Measurements from ENCODE around the gene IPO5. TPM values are rescaled to one million over a fixed set of nuclear protein-coding genes. Genes with fewer than 3 reads are reported as not detected.
"Not testable (repeated sequence)": the region's sequence is repeated elsewhere in the genome, so short reads cannot be mapped to it uniquely, and the experiment has no call there.

Gene IPO5
- total and polyA plus RNA-seq, 2 of the 8 experiments (the other 6 are each of a cell fraction or from before 2014, with no cell fraction given), result 143 to 410 TPM

- H3K18ac ChIP-seq (ENCODE audit: extremely low read depth, low read length); H2BK12ac ChIP-seq (ENCODE audit: low read depth, low read length); H2BK20ac ChIP-seq (ENCODE audit: low read length); H3K23ac ChIP-seq (ENCODE audit: insufficient read length); H4K20me1 ChIP-seq (replicated peaks in 1 of 2; ENCODE audit: control insufficient read depth in 1 of 2, insufficient read depth in 2 of 2, low read length in 2 of 2); H3K79me2 ChIP-seq (ENCODE audit: control insufficient read depth in 1 of 2, insufficient read depth in 2 of 2, low read length in 2 of 2); H3K4me2 ChIP-seq (ENCODE audit: insufficient read depth in 1 of 2, low read depth in 2 of 2, low read length in 2 of 2); H3K4me1 ChIP-seq (replicated peaks in 1 of 4; ENCODE audit: control insufficient read depth in 3 of 4, insufficient read depth in 4 of 4, low read length in 3 of 4); H2BK15ac ChIP-seq (ENCODE audit: low read length); H2AK5ac ChIP-seq (ENCODE audit: low read depth, low read length); H3K9ac ChIP-seq (replicated peaks in 1 of 4; ENCODE audit: extremely low read depth in 1 of 4, low read depth in 3 of 4, low read length in 3 of 4); H3K9me3 ChIP-seq (ENCODE audit: insufficient read depth in 2 of 2, low read depth in 1 of 2, low read length in 1 of 2); H3K27ac ChIP-seq (ENCODE audit: low read depth, low read length); H3K79me1 ChIP-seq (ENCODE audit: low read depth, low read length); H2BK5ac ChIP-seq (ENCODE audit: low read depth, low read length); H3K56ac ChIP-seq (replicated peaks; ENCODE audit: insufficient read length, low read depth, low read length); H3K23me2 ChIP-seq (ENCODE audit: low read depth, low read length); FAIRE-seq; H2AFZ ChIP-seq (ENCODE audit: low read length); H3K14ac ChIP-seq (ENCODE audit: insufficient read length); H3K4me3 ChIP-seq (ENCODE audit: extremely low read depth in 1 of 4, insufficient read depth in 2 of 4, low read depth in 3 of 4, low read length in 4 of 4); DNase-seq (ENCODE audit: low read depth in 1 of 2, low spot score in 2 of 2); H2BK120ac ChIP-seq (replicated peaks; ENCODE audit: low read depth, low read length); H4K5ac ChIP-seq (ENCODE audit: insufficient read length, low read depth, low read length); H4K91ac ChIP-seq (replicated peaks; ENCODE audit: insufficient read length, low read length); H3K4ac ChIP-seq (replicated peaks; ENCODE audit: insufficient read length, low read depth, low read length); H4K8ac ChIP-seq (ENCODE audit: extremely low read depth, insufficient read depth, low read length); H3K27me3 ChIP-seq (replicated peaks in 1 of 4; ENCODE audit: control insufficient read depth in 3 of 4, extremely low read depth in 1 of 4, insufficient read depth in 3 of 4, low read length in 3 of 4): not testable (repeated sequence)
- H3K36me3 ChIP-seq (ENCODE audit: control insufficient read depth in 2 of 4, insufficient read depth in 4 of 4, low read length in 3 of 4), result peaks cover 42 to 96% (median 82%) of the 10 kb centered on the region in 4 experiments
- WGBS, 2 experiments (ENCODE audit: extremely low coverage in 1 of 2, insufficient coverage in 1 of 2, insufficient read length in 1 of 2, insufficient replicate concordance in 2 of 2, low coverage in 1 of 2, low lambda C conversion rate in 2 of 2, missing lambda C conversion rate in 1 of 2), result 94% methylated on average over 8 of the region's 8 CpGs; no CpG with 5 or more reads in 1 of the 2 experiments
- CTCF ChIA-PET (ENCODE audit: partially characterized antibody), result interaction anchor here (1.1 kb wide), 1 partner anchor 19 kb away, joined by 4 read pairs; no protein-coding TSS in a partner anchor
- POLR2A ChIA-PET (ENCODE audit: partially characterized antibody), result interaction anchor here (1.2 kb wide), 1 partner anchor 9 kb away, joined by 4 read pairs; no protein-coding TSS in a partner anchor
Measured at GRCh38 chr13:98004997-98005396, 51.5 kb downstream of the IPO5 start.
